SK-N-MC (cell line): ENCODE data around the gene CCL1.

ENCODE experiments used
- EZH2 ChIP-seq: fragments of 200-600 bp; sonication (generic); IDR thresholded peaks from one replicate; pipeline ENCODE4 v1.6.1; 2017; ENCODE audit warnings: antibody characterized with exemption
- FOXP2 ChIP-seq: optimal IDR thresholded peaks from 2 replicates; pipeline ENCODE3; 2011; ENCODE audit warnings: mild to moderate bottlenecking, moderate library complexity; ENCODE audit not compliant: insufficient read depth; ENCODE audit errors: extremely low read length, control extremely low read depth
- POLR2AphosphoS5 ChIP-seq: IDR thresholded peaks from 2 replicates; pipeline ENCODE4 v1.6.1; 2012; ENCODE audit warnings: mild to moderate bottlenecking, low read depth, low read length, borderline replicate concordance

- TF ChIP-seq POLR2AphosphoS5 (no peak), EZH2 (no peak), FOXP2 (no peak)
Observed at GRCh38 chr17:34377078-34377823, 14.2 kb upstream of the CCL1 start.
